ENCODE results near the gene COG1.

GRCh38 chr17:73240561-73240960 is 47.7 kb downstream of the COG1 start:
- TF ChIP-seq EZH2 (IDR thresholded peaks at IDR 0.05; ENCODE audit: low read length) = no peak
- TF ChIP-seq CTCF (optimal IDR thresholded peaks at IDR 0.05 in 1 of 3, IDR thresholded peaks at IDR 0.05 in 1 of 3, conservative IDR thresholded peaks at IDR 0.05 in 1 of 3; ENCODE audit: extremely low read depth in 1 of 3, insufficient read depth in 2 of 3, low read length in 3 of 3) = no peak
